Mesendoderm (in vitro differentiated cells): ENCODE results near the gene TBCD.
"Not testable (repeated sequence)": the region's sequence is repeated elsewhere in the genome, so short reads cannot be mapped to it uniquely, and the experiment has no call there.

Experiments used
- DNase-seq: peaks from one replicate; pipeline ENCODE4 v3.0.0; 2013
- H2AK5ac ChIP-seq: 2 replicates; pipeline ENCODE4 v1.6.1; 2013; ENCODE audit warnings: low read length, inconsistent platforms
- H2BK120ac ChIP-seq: 2 replicates; pipeline ENCODE4 v1.6.1; 2013; ENCODE audit warnings: low read depth, mild to moderate bottlenecking, low read length, moderate library complexity, mixed read lengths
- H2BK15ac ChIP-seq: replicated peaks from 2 replicates; pipeline ENCODE4 v1.6.1; 2013; ENCODE audit warnings: low read depth, mild to moderate bottlenecking, moderate library complexity
- H2BK5ac ChIP-seq: 2 replicates; pipeline ENCODE4 v1.6.1; 2013; ENCODE audit warnings: low read length, inconsistent platforms
- H3K18ac ChIP-seq: 2 replicates; pipeline ENCODE4 v1.6.1; 2013; ENCODE audit warnings: mild to moderate bottlenecking, low read length, mixed read lengths
- H3K23ac ChIP-seq: one replicate; pipeline ENCODE4 v1.6.1; 2013; ENCODE audit warnings: low read length
- H3K27ac ChIP-seq: 2 replicates; pipeline ENCODE4 v1.5.1; 2013; ENCODE audit warnings: low read depth, mild to moderate bottlenecking, inconsistent platforms, low read length, moderate library complexity
- H3K27me3 ChIP-seq: 2 replicates; pipeline ENCODE4 v1.6.1; 2013; ENCODE audit warnings: low read length, control low read depth, mild to moderate bottlenecking, inconsistent platforms; ENCODE audit not compliant: insufficient read depth, poor library complexity
- H3K36me3 ChIP-seq: 2 replicates; pipeline ENCODE4 v1.6.1; 2013; ENCODE audit warnings: low read length, inconsistent platforms; ENCODE audit not compliant: control insufficient read depth, insufficient read depth
- H3K4ac ChIP-seq: one replicate; pipeline ENCODE4 v1.6.1; 2013; ENCODE audit warnings: low read depth, mild to moderate bottlenecking, low read length, moderate library complexity
- H3K4me1 ChIP-seq: 2 replicates; pipeline ENCODE4 v1.6.1; 2013; ENCODE audit warnings: low read depth, low read length, inconsistent platforms; ENCODE audit not compliant: control insufficient read depth
- H3K4me2 ChIP-seq: 2 replicates; pipeline ENCODE4 v1.6.1; 2013; ENCODE audit warnings: low read length
- H3K4me3 ChIP-seq: 2 replicates; pipeline ENCODE4 v1.5.1; 2013; ENCODE audit warnings: mild to moderate bottlenecking, low read length
- H3K56ac ChIP-seq: one replicate; pipeline ENCODE4 v1.6.1; 2013; ENCODE audit warnings: low read length
- H3K79me1 ChIP-seq: 2 replicates; pipeline ENCODE4 v1.6.1; 2013; ENCODE audit warnings: low read length, inconsistent platforms
- H3K79me2 ChIP-seq: 2 replicates; pipeline ENCODE4 v1.6.1; 2013; ENCODE audit warnings: mild to moderate bottlenecking, low read length; ENCODE audit not compliant: control insufficient read depth, insufficient read depth
- H3K9ac ChIP-seq: 2 replicates; pipeline ENCODE4 v1.6.1; 2013; ENCODE audit warnings: low read length, inconsistent platforms
- H4K5ac ChIP-seq: one replicate; pipeline ENCODE4 v1.6.1; 2013; ENCODE audit warnings: low read length
- H4K8ac ChIP-seq: one replicate; pipeline ENCODE4 v1.6.1; 2013; ENCODE audit warnings: low read depth, mild to moderate bottlenecking, control low read depth, low read length, moderate library complexity
- WGBS: extraction: QIAGEN DNeasy Blood & Tissue Kit; methylation state at CpG from one replicate; pipeline ENCODE4 v1.1.7; 2013; ENCODE audit warnings: low lambda C conversion rate, missing lambda C conversion rate; ENCODE audit not compliant: insufficient coverage; ENCODE audit errors: extremely low coverage; 5-methylcytosine and 5-hydroxymethylcytosine counted together

The TBCD gene

DNA sequence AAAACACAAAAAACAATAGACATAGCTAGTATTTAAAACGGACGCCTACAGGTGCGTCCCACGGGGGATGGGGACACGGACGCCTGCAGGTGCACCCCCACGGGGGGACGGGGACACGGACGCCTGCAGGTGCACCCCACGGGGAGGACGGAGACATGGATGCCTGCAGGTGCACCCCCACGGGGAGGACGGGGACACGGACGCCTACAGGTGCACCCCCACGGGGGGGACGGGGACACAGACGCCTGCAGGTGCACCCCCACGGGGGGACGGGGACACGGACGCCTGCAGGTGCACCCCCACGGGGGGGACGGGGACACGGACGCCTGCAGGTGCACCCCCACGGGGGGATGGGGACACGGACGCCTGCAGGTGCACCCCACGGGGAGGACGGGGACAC is 212.6 kb downstream of the TBCD start:
- H3K4me1 ChIP-seq, H3K18ac ChIP-seq, H4K5ac ChIP-seq, H3K79me1 ChIP-seq, H2BK5ac ChIP-seq, H2BK120ac ChIP-seq, H3K9ac ChIP-seq, H3K56ac ChIP-seq, DNase-seq, H4K8ac ChIP-seq, H3K36me3 ChIP-seq, H3K23ac ChIP-seq, H2BK15ac ChIP-seq, H3K27ac ChIP-seq, H3K4me3 ChIP-seq, H2AK5ac ChIP-seq, H3K27me3 ChIP-seq, H3K4ac ChIP-seq, H3K79me2 ChIP-seq, H3K4me2 ChIP-seq: not testable (repeated sequence)
- no CpG with 5 or more reads among the region's 32 CpGs for WGBS

DNA sequence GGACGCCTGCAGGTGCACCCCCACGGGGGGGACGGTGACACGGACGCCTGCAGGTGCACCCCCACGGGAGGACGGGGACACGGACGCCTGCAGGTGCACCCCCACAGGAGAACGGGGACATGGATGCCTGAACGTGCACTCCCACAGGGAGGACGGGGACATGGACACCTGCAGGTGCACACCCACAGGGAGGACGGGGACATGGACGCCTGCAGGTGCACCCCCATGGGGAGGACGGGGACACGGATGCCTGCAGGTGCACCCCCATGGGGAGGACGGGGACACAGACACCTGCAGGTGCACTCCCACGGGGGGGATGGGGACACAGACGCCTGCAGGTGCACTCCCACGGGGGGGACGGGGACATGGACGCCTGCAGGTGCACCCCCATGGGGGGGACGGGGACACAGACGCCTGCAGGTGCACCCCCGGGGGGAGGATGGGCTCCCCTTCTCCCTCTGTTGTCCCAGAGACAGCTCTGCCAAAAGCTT is 213.0 kb downstream of the TBCD start:
- H3K27me3 ChIP-seq: no peaks in the 10 kb centered on the region

DNA sequence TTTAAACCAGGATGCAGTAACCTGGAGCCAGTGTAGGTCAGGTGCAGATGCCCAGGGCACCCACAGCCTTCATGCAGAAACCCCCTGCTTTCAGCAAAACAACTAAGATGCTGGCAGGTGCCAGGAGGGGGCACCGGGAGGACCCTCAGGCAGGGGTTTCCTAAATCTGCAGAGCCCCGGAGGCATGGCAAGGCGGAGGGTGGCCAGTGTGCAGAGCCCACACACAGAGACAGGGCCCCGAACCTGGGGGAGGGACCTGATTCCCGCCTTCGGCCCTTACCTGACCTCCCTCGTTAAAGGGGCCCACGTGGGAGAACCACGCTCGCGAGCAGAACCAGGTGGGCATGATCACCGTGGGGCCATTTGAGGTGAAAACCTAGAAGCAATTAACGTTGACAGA is 213.5 kb downstream of the TBCD start:
- Histone ChIP-seq H4K8ac (no peak overlapping the region), H3K9ac (no peak overlapping the region), H3K4me3 (no peak overlapping the region), H2BK15ac (no peak overlapping the region), H3K79me2 (no peaks in the 10 kb centered on the region), H4K5ac (no peak overlapping the region), H3K27ac (no peak overlapping the region), H2BK120ac (no peak overlapping the region), H2AK5ac (no peak overlapping the region), H3K4me1 (no peaks in the 10 kb centered on the region), H3K27me3 (no peaks in the 10 kb centered on the region), H3K4ac (no peak overlapping the region), H3K56ac (no peak overlapping the region), H2BK5ac (no peak overlapping the region), H3K18ac (no peak overlapping the region), H3K36me3 (no peaks in the 10 kb centered on the region), H3K79me1 (no peaks in the 10 kb centered on the region), H3K23ac (no peak overlapping the region), H3K4me2 (no peak overlapping the region)
- no peak for DNase-seq
- WGBS: no CpG with 5 or more reads among the region's 13 CpGs

More for the DNA sequence above, 213.0 kb downstream of the TBCD start:
- no peaks in the 10 kb centered on the region for H3K4me1 ChIP-seq
- H3K56ac ChIP-seq: no peak overlapping the region
- H2BK5ac ChIP-seq: no peak overlapping the region
- no CpG with 5 or more reads among the region's 25 CpGs for WGBS
- no peak overlapping the region for H3K4me3 ChIP-seq
- DNase-seq: no peak
- no peak overlapping the region for H2AK5ac ChIP-seq
- no peaks in the 10 kb centered on the region for H3K79me2 ChIP-seq
- H3K79me1 ChIP-seq: no peaks in the 10 kb centered on the region
- no peak overlapping the region for H2BK120ac ChIP-seq
- no peak overlapping the region for H4K5ac ChIP-seq
- no peak overlapping the region for H3K4me2 ChIP-seq
- no peak overlapping the region for H3K18ac ChIP-seq
- no peak overlapping the region for H3K23ac ChIP-seq
- H3K36me3 ChIP-seq: no peaks in the 10 kb centered on the region
- no peak overlapping the region for H2BK15ac ChIP-seq
- H3K27ac ChIP-seq: no peak overlapping the region
- no peak overlapping the region for H3K4ac ChIP-seq
- no peak overlapping the region for H4K8ac ChIP-seq
- H3K9ac ChIP-seq: no peak overlapping the region

DNA sequence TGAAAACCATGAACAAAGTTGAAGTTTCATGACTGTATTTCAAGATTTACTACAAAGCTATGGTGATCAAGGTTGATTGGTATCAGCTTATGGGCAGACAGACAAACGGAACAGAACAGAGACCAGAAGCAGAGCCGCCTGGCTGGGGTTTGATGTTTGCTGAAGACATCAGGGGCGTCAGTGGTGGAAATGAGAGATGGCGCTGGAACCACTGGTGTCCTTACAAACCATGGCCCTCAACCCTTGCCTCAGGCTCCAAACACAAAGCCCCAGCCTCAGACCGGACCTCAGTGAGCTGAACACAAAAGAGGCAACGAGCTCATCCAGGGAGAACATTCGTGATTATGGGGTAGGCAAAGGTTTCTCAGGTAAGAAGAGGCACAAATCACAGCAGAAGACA is 214.6 kb downstream of the TBCD start:
- H4K5ac ChIP-seq: no peak overlapping the region
- H3K27me3 ChIP-seq: no peaks in the 10 kb centered on the region
- H3K79me2 ChIP-seq: no peaks in the 10 kb centered on the region
- no peak overlapping the region for H3K4me2 ChIP-seq
- no peak overlapping the region for H3K4ac ChIP-seq
- H3K79me1 ChIP-seq: no peaks in the 10 kb centered on the region
- H2BK15ac ChIP-seq: no peak overlapping the region
- no peak for DNase-seq
- H3K18ac ChIP-seq: no peak overlapping the region
- H3K4me3 ChIP-seq: no peak overlapping the region
- H4K8ac ChIP-seq: no peak overlapping the region
- no peak overlapping the region for H3K56ac ChIP-seq
- no peak overlapping the region for H3K23ac ChIP-seq
- H2BK5ac ChIP-seq: no peak overlapping the region
- no peaks in the 10 kb centered on the region for H3K4me1 ChIP-seq
- no peak overlapping the region for H3K27ac ChIP-seq
- no CpG with 5 or more reads among the region's 7 CpGs for WGBS
- no peaks in the 10 kb centered on the region for H3K36me3 ChIP-seq
- no peak overlapping the region for H3K9ac ChIP-seq
- H2AK5ac ChIP-seq: no peak overlapping the region
- H2BK120ac ChIP-seq: no peak overlapping the region

DNA sequence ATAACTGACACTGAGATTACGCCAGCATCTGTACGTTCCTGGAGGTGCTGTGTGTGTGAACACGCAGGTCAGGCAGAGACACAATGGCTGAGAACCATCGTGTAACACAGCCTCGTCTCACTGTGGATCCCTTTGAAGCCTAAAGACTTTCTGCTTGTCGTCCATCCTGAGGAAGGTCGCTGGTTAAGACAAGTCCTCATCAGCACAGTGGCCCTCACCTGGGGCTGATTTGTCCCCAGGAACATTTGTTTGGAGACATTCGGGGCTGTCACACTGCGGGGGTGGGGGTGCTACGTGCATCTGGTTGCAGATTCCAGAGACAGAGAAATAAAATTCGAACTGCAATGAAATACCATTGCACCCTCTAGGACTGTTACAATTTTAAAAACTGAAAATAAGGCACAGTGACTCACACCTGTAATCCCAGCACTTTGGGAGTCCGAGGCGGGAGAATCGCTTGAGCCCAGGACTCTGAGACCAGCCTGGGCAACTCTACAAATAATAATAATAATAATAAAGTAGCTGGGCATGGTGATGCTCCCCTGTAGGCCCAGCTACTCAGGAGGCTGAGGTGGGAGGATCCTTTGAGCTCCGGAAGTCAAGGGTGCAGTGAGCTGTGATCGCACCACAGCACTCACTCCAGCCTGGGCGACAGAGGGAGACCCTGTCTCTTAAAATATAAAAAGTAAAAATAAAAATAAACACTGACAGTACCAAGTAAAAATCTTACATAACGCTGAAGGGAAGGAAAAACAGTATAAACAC is 215.6 kb downstream of the TBCD start:
- Histone ChIP-seq H3K18ac (no peak overlapping the region), H3K56ac (no peak overlapping the region), H3K27ac (no peak overlapping the region), H3K4me2 (no peak overlapping the region), H3K4ac (no peak overlapping the region), H3K4me1 (no peaks in the 10 kb centered on the region), H3K36me3 (no peaks in the 10 kb centered on the region), H4K5ac (no peak overlapping the region), H3K9ac (no peak overlapping the region), H3K79me2 (no peaks in the 10 kb centered on the region), H2BK5ac (no peak overlapping the region), H3K23ac (no peak overlapping the region), H3K79me1 (no peaks in the 10 kb centered on the region), H3K4me3 (no peak overlapping the region), H4K8ac (no peak overlapping the region), H2BK15ac (no peak overlapping the region), H2AK5ac (no peak overlapping the region), H2BK120ac (no peak overlapping the region), H3K27me3 (no peaks in the 10 kb centered on the region)
- no peak for DNase-seq
- WGBS: no CpG with 5 or more reads among the region's 18 CpGs
